H1 (cell line): ENCODE results near the gene CERS5. TPM values are rescaled to one million over a fixed set of nuclear protein-coding genes. Genes with fewer than 3 reads are reported as not detected.

Experiments
- CTCF ChIA-PET: fragments of 300-600 bp; sonication (Branson Sonifier 250); formaldehyde crosslinking; loops from one replicate; lab custom pipeline; 2021; ENCODE audit not compliant: partially characterized antibody; lab: Charles Lee
- POLR2A ChIA-PET: fragments of 300-600 bp; sonication (Branson Sonifier 250); formaldehyde crosslinking; loops from one replicate; lab custom pipeline; 2021; ENCODE audit warnings: inconsistent platforms; ENCODE audit not compliant: partially characterized antibody; lab: Charles Lee
- DNase-seq, 2 experiments: peaks; one replicate each; pipeline versions ENCODE4 v3.0.0 to v3.0.0-alpha.2; 2010 to 2022; ENCODE audit warnings: low spot score in 2 of 2, low read depth in 1 of 2, mixed read lengths in 1 of 2
- FAIRE-seq: peaks from 2 replicates; lab custom pipeline; 2011; peaks lifted over from hg19 to GRCh38; lab: Jason Lieb, UNC
- H2AFZ ChIP-seq: 2 replicates; pipeline ENCODE4 v1.8.1; 2012; ENCODE audit warnings: low read length, inconsistent platforms
- H2AK5ac ChIP-seq: 2 replicates; pipeline ENCODE4 v1.6.1; 2013; ENCODE audit warnings: low read depth, low read length
- H2BK120ac ChIP-seq: replicated peaks from 2 replicates; pipeline ENCODE3; 2013; ENCODE audit warnings: low read depth, low read length, inconsistent platforms
- H2BK12ac ChIP-seq: 2 replicates; pipeline ENCODE4 v1.6.1; 2013; ENCODE audit warnings: low read depth, low read length
- H2BK15ac ChIP-seq: 2 replicates; pipeline ENCODE4 v1.6.1; 2013; ENCODE audit warnings: low read length
- H2BK20ac ChIP-seq: 2 replicates; pipeline ENCODE4 v1.6.1; 2013; ENCODE audit warnings: low read length
- H2BK5ac ChIP-seq: 2 replicates; pipeline ENCODE4 v1.6.1; 2013; ENCODE audit warnings: low read depth, low read length
- H3K14ac ChIP-seq: 2 replicates; pipeline ENCODE4 v1.6.1; 2013; ENCODE audit warnings: inconsistent platforms; ENCODE audit not compliant: insufficient read length
- H3K18ac ChIP-seq: 2 replicates; pipeline ENCODE4 v1.6.1; 2013; ENCODE audit warnings: low read length; ENCODE audit errors: extremely low read depth
- H3K23ac ChIP-seq: 2 replicates; pipeline ENCODE4 v1.6.1; 2013; ENCODE audit warnings: inconsistent platforms; ENCODE audit not compliant: insufficient read length
- H3K23me2 ChIP-seq: 2 replicates; pipeline ENCODE4 v1.6.1; 2013; ENCODE audit warnings: low read depth, low read length
- H3K27ac ChIP-seq: 2 replicates; pipeline ENCODE4 v1.6.1; 2011; ENCODE audit warnings: low read depth, low read length, inconsistent platforms
- H3K27me3 ChIP-seq, 4 experiments: replicated peaks in 1 of 4; 1 replicate in 1 of 4; 2 replicates in 3 of 4; pipeline versions ENCODE4 v1.6.1 to v1.8.1; 2011 to 2013; ENCODE audit warnings: low read length in 3 of 4, mild to moderate bottlenecking in 3 of 4, inconsistent platforms in 2 of 4, mixed read lengths in 2 of 4, moderate library complexity in 1 of 4; ENCODE audit not compliant: control insufficient read depth in 3 of 4, insufficient read depth in 3 of 4; ENCODE audit errors: extremely low read depth in 1 of 4
- H3K36me3 ChIP-seq, 4 experiments: 2 replicates each; pipeline versions ENCODE4 v1.6.1 to v1.8.1; 2011 to 2013; ENCODE audit warnings: mild to moderate bottlenecking in 4 of 4, low read length in 3 of 4, moderate library complexity in 2 of 4, control low read depth in 1 of 4, inconsistent platforms in 1 of 4; ENCODE audit not compliant: insufficient read depth in 4 of 4, control insufficient read depth in 2 of 4
- H3K4ac ChIP-seq: replicated peaks from 2 replicates; pipeline ENCODE3; 2013; ENCODE audit warnings: low read length, low read depth, mixed read lengths, inconsistent platforms; ENCODE audit not compliant: insufficient read length
- H3K4me1 ChIP-seq, 4 experiments: replicated peaks in 1 of 4; 1 replicate in 1 of 4; 2 replicates in 3 of 4; pipeline versions ENCODE4 v1.6.1 to v1.8.1; 2011 to 2013; ENCODE audit warnings: low read length in 3 of 4, inconsistent platforms in 2 of 4, mixed read lengths in 1 of 4; ENCODE audit not compliant: insufficient read depth in 4 of 4, control insufficient read depth in 3 of 4
- H3K4me2 ChIP-seq, 2 experiments: 2 replicates each; pipeline versions ENCODE4 v1.6.1 to v1.8.1; 2011 to 2013; ENCODE audit warnings: low read depth in 2 of 2, low read length in 2 of 2, control low read depth in 1 of 2, inconsistent platforms in 1 of 2, mild to moderate bottlenecking in 1 of 2; ENCODE audit not compliant: insufficient read depth in 1 of 2
- H3K4me3 ChIP-seq, 4 experiments: fragments of 200-600, 300-600 bp in 1 of 4; sonication (generic), shearing (Covaris generic), sonication (Bioruptor Twin) in 1 of 4; 2 replicates each; pipeline versions ENCODE4 v1.5.1 to v1.8.1; 2011 to 2016; ENCODE audit warnings: low read length in 4 of 4, low read depth in 3 of 4, control low read depth in 2 of 4, inconsistent platforms in 2 of 4, mild to moderate bottlenecking in 2 of 4, mixed read lengths in 1 of 4, moderate library complexity in 1 of 4; ENCODE audit not compliant: insufficient read depth in 2 of 4; ENCODE audit errors: extremely low read depth in 1 of 4
- H3K56ac ChIP-seq: replicated peaks from 2 replicates; pipeline ENCODE3; 2013; ENCODE audit warnings: low read depth, mild to moderate bottlenecking, mixed read lengths, low read length, inconsistent platforms; ENCODE audit not compliant: insufficient read length
- H3K79me1 ChIP-seq: 2 replicates; pipeline ENCODE4 v1.6.1; 2013; ENCODE audit warnings: low read depth, low read length, control low read depth
- H3K79me2 ChIP-seq, 2 experiments: 2 replicates each; pipeline versions ENCODE4 v1.6.1 to v1.8.1; 2012 to 2013; ENCODE audit warnings: low read length in 2 of 2, mild to moderate bottlenecking in 2 of 2, inconsistent platforms in 1 of 2; ENCODE audit not compliant: insufficient read depth in 2 of 2, control insufficient read depth in 1 of 2
- H3K9ac ChIP-seq, 4 experiments: replicated peaks in 1 of 4; 1 replicate in 1 of 4; 2 replicates in 3 of 4; pipeline versions ENCODE4 v1.6.1 to v1.8.1; 2011 to 2013; ENCODE audit warnings: low read depth in 3 of 4, low read length in 3 of 4, control low read depth in 2 of 4, mild to moderate bottlenecking in 2 of 4, moderate library complexity in 2 of 4, inconsistent platforms in 1 of 4; ENCODE audit errors: extremely low read depth in 1 of 4
- H3K9me3 ChIP-seq, 2 experiments: 2 replicates each; pipeline versions ENCODE4 v1.6.1 to v1.8.1; 2012 to 2013; ENCODE audit warnings: mild to moderate bottlenecking in 2 of 2, moderate library complexity in 2 of 2, control low read depth in 1 of 2, inconsistent platforms in 1 of 2, low read depth in 1 of 2, low read length in 1 of 2, mixed read lengths in 1 of 2; ENCODE audit not compliant: insufficient read depth in 2 of 2
- H4K20me1 ChIP-seq, 2 experiments: replicated peaks in 1 of 2; 2 replicates each; pipeline versions ENCODE3 to v1.8.1; 2011 to 2013; ENCODE audit warnings: inconsistent platforms in 2 of 2, low read length in 2 of 2, mild to moderate bottlenecking in 1 of 2; ENCODE audit not compliant: insufficient read depth in 2 of 2, control insufficient read depth in 1 of 2
- H4K5ac ChIP-seq: 2 replicates; pipeline ENCODE4 v1.6.1; 2013; ENCODE audit warnings: low read length, low read depth, mixed read lengths, inconsistent platforms; ENCODE audit not compliant: insufficient read length
- H4K8ac ChIP-seq: 2 replicates; pipeline ENCODE4 v1.8.0; 2013; ENCODE audit warnings: mild to moderate bottlenecking, moderate library complexity, low read length, inconsistent platforms; ENCODE audit not compliant: insufficient read depth; ENCODE audit errors: extremely low read depth
- H4K91ac ChIP-seq: replicated peaks from 2 replicates; pipeline ENCODE3; 2013; ENCODE audit warnings: low read length, mixed read lengths, inconsistent platforms; ENCODE audit not compliant: insufficient read length
- BCL11A ChIP-seq, 2 experiments: IDR thresholded peaks; one replicate each; pipeline ENCODE4 v1.6.1; 2011; ENCODE audit warnings: low read depth in 2 of 2, low read length in 2 of 2, mild to moderate bottlenecking in 2 of 2
- WGBS, 2 experiments: shearing (Covaris generic) in 1 of 2; methylation state at CpG; one replicate each; pipeline versions ENCODE4 v1.1.6 to v1.1.7; 2013 to 2015; ENCODE audit warnings: low lambda C conversion rate in 2 of 2, mixed read lengths in 2 of 2, inconsistent platforms in 1 of 2, low coverage in 1 of 2, missing lambda C conversion rate in 1 of 2; ENCODE audit not compliant: insufficient replicate concordance in 2 of 2, insufficient coverage in 1 of 2, insufficient read length in 1 of 2; ENCODE audit errors: extremely low coverage in 1 of 2, missing lambda C conversion rate in 1 of 2; 5-methylcytosine and 5-hydroxymethylcytosine counted together
- polyA plus RNA-seq, 7 experiments: library from polyadenylated mRNA; depleted of rRNA in 3 of 7; stranded (reverse) in 5 of 7; unstranded in 2 of 7; fragments of >200 nt in 5 of 7; fragments of 200-250 nt in 2 of 7; gene quantifications; 1 replicate in 5 of 7; 2 replicates in 1 of 7; 4 replicates in 1 of 7; pipeline versions ENCODE4 v1.2.1 to v1.2.3, GENCODE V29; 2011 to 2013; ENCODE audit warnings: missing spikeins in 2 of 7, mixed read lengths in 2 of 7
- total RNA-seq: library from RNA; stranded (reverse); fragmentation: NEBNext Ultra II Directional; extraction: Animal tissue kit (Norgen Biotek cat#: 25700); gene quantifications from 2 replicates; pipeline ENCODE4 v1.2.1, GENCODE V29; 2021

The CERS5 gene
- total and polyA plus RNA-seq, 2 of the 8 experiments (the other 6 are each of a cell fraction or from before 2014, with no cell fraction given) = 69.2 to 119 TPM

DNA sequence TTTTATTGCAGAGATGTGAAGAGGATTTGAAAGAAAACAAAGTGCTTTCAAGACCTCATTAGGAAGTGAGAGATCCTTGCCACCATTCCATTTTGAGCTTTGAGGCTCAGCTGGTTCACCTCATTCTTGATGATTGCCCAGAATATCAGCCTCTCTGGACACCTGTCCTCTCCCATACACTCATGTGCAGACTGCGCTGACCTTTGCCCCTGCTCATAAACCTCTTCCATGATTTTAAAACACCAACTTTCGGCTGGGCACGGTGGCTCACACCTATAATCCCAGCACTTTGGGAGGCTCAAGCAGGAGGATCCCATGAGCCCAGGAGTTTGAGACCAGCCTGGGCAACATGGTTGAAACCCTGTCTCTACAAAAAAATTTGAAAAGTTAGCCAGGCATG, 46.2 kb downstream of the CERS5 start:
- ChIA-PET POLR2A (interaction anchor here (1.0 to 27.1 kb wide), 6 partner anchors 8 to 46 kb away, joined by 4 to 457 read pairs (median 4); partner anchors contain the start of genes CERS5, COX14, GPD1 and SMARCD1), CTCF (interaction anchor here (0.5 to 32.9 kb wide), 8 partner anchors 10 to 189 kb away, joined by 3 to 625 read pairs (median 4); partner anchors contain the start of gene SMARCD1)
- Histone ChIP-seq H3K27me3 (no peaks in the 10 kb centered on the region), H2BK5ac (no peak overlapping the region; the same call in 1 of the 2 replicates), H2BK120ac (no peak overlapping the region), H3K18ac (no peak overlapping the region), H3K56ac (no peak overlapping the region), H3K4me2 (no peak overlapping the region), H3K27ac (no peak overlapping the region), H2AK5ac (no peak overlapping the region), H3K9ac (no peak overlapping the region), H2BK15ac (no peak overlapping the region), H3K14ac (no peak overlapping the region), H2BK12ac (no peak overlapping the region), H3K23me2 (no peaks in the 10 kb centered on the region; the same call in 1 of the 2 replicates), H3K36me3 (peaks cover 0 to 3% (median 0%) of the 10 kb centered on the region in 4 experiments; a peak in 1 of 8 replicates), H2BK20ac (no peak overlapping the region), H3K4me1 (no peaks in the 10 kb centered on the region), H4K20me1 (peaks cover 0 to 2% of the 10 kb centered on the region in 2 experiments), H4K91ac (no peak overlapping the region), H2AFZ (no peak overlapping the region), H3K79me1 (no peaks in the 10 kb centered on the region; the same call in 1 of the 2 replicates), H3K23ac (no peak overlapping the region), H4K5ac (no peak overlapping the region), H4K8ac (no peak overlapping the region), H3K79me2 (no peaks in the 10 kb centered on the region; a peak in 1 of 4 replicates), H3K9me3 (no peaks in the 10 kb centered on the region), H3K4me3 (no peak overlapping the region), H3K4ac (no peak overlapping the region)
- no peak for FAIRE-seq
- WGBS, 2 experiments = 96% methylated on average over 3 of the region's 3 CpGs; no CpG with 5 or more reads in 1 of the 2 experiments
- DNase-seq = no peak
- TF ChIP-seq BCL11A (IDR thresholded peaks at IDR 0.05; ENCODE audit: low read depth in 2 of 2, low read length in 2 of 2) = no peak
